Effector CD4-positive, alpha-beta T cell (primary cell): ENCODE results near the gene SIT1.

ENCODE experiments used
- DNase-seq: peaks from one replicate; pipeline ENCODE4 v3.0.0-alpha.2; 2020

The SIT1 gene

GRCh38 chr9:35682520-35683315, 32.0 kb upstream of the SIT1 start:
- no peak for DNase-seq

- no peak for DNase-seq
Observed at GRCh38 chr9:35682051-35682450, 31.3 kb upstream of the SIT1 start.

GRCh38 chr9:35681341-35682002, 30.7 kb upstream of the SIT1 start:
- no peak for DNase-seq

DNA sequence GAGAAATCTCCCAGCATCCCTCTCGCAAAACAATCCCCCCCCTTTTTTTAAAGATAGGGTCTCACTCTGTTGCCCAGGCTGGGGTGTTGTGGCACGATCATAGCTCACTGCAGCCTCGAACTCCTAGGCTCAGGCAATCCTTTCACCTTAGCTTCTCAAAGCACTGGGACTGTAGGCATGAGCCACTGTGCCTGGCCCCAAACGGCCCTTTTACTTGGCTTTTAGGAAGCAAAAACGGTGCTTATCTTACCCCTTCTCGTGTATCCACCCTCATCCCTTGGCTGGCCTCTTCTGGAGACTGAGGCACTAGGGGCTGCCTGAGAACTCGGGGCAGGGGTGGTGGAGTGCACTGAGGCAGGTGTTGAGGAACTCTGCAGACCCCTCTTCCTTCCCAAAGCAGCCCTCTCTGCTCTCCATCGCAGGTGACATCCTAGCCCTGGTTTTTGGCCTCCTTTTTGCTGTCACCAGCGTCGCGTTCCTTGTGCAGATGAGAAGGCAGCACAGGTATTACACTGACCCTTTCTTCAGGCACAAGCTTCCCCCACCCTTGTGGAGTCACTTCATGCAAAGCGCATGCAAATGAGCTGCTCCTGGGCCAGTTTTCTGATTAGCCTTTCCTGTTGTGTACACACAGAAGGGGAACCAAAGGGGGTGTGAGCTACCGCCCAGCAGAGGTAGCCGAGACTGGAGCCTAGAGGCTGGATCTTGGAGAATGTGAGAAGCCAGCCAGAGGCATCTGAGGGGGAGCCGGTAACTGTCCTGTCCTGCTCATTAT, 29.8 kb upstream of the SIT1 start:
- DNase-seq = no peak

DNA sequence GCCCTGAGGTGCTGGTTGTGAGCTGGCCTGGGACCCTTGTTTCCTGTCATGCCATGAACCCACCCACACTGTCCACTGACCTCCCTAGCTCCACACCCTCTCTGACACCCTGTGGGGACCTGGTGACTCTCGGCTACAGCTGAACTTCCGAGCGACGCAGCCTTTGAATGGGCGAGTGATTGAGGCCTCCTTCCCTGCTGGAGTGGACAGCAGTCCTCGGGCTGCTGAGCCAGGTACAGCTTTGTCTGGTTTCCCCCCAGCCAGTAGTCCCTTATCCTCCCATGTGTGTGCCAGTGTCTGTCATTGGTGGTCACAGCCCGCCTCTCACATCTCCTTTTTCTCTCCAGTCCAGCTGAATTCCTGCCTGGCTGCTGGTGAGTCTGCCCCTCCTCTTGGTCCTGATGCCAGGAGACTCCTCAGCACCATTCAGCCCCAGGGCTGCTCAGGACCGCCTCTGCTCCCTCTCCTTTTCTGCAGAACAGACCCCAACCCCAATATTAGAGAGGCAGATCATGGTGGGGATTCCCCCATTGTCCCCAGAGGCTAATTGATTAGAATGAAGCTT, 29.1 kb upstream of the SIT1 start:
- DNase-seq = no peak

- DNase-seq = no peak
Observed at GRCh38 chr9:35679091-35679490, 28.4 kb upstream of the SIT1 start.

DNA sequence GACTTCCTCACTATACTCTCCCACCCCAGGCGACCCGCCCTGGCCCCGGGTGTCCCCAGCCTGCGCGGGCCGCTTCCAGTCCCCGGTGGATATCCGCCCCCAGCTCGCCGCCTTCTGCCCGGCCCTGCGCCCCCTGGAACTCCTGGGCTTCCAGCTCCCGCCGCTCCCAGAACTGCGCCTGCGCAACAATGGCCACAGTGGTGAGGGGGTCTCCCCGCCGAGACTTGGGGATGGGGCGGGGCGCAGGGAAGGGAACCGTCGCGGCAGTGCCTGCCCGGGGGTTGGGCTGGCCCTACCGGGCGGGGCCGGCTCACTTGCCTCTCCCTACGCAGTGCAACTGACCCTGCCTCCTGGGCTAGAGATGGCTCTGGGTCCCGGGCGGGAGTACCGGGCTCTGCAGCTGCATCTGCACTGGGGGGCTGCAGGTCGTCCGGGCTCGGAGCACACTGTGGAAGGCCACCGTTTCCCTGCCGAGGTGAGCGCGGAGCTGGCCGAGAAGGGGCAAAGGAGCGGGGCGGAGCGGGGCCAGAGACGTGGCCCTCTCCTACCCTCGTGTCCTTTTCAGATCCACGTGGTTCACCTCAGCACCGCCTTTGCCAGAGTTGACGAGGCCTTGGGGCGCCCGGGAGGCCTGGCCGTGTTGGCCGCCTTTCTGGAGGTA, 25.1 kb upstream of the SIT1 start:
- DNase-seq = no peak

GRCh38 chr9:35675204-35675603, 24.5 kb upstream of the SIT1 start:
- DNase-seq = no peak

GRCh38 chr9:35674025-35674361, 23.3 kb upstream of the SIT1 start:
- DNase-seq = no peak

DNA sequence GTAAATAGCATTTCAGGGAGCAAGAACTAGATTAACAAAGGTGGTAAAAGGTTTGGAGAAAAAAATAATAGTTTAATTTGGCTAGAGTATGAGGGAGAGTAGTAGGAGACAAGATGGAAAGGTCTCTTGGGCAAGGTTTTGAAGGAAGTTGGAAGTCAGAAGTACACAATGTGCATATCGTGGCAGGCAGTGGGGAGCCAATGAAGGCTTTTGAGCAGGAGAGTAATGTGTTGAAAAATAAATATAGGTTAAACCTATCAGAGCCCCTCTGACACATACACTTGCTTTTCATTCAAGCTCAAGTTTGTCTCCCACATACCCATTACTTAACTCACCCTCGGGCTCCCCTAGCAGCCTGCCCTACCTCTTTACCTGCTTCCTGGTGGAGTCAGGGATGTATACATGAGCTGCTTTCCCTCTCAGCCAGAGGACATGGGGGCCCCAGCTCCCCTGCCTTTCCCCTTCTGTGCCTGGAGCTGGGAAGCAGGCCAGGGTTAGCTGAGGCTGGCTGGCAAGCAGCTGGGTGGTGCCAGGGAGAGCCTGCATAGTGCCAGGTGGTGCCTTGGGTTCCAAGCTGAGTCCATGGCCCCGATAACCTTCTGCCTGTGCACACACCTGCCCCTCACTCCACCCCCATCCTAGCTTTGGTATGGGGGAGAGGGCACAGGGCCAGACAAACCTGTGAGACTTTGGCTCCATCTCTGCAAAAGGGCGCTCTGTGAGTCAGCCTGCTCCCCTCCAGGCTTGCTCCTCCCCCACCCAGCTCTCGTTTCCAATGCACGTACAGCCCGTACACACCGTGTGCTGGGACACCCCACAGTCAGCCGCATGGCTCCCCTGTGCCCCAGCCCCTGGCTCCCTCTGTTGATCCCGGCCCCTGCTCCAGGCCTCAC, 22.6 kb upstream of the SIT1 start, which contains the start of gene CA9:
Gene CA9 (plus strand): TSS at position 797 of the 893 bp plus-strand sequence. CDS start 32 bp downstream, at position 829.
- no peak for DNase-seq

DNA sequence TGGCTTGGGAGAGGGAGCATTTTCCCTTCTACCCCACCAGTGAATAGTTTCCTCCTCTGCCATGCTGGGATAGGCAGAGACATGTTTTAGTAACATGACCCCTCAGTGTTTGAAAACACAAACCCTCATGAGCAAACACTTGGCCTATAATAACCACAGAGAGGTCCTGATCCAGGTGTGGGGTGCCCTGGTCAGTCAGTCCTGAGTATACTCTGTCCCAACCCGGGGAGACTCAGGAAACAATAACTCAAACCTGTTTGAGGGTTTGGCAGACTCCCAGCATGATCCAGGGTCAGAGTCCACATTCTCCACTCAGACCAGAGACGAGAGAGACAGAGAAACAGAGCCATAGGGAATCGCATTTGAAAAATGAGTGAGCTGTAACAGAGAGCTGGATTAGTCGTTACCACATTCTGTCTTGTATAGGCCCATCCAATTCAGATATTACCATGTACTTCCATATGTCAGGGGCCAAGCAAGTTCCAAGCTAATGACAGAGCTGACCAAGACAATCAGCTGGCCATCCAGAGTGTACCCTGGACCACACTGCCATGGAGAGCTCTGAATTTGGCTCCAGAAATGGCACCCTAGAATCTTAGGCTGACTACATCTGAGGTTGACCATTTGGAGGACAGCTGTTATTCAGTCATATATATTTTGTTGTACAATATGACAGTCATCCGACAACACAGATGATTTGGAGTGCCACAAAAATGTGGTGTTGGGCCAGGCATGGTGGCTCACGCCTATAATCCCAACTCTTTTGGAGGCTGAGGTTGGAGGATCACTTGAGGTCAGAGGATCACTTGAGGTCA, 18.8 kb upstream of the SIT1 start:
- DNase-seq = no peak

DNA sequence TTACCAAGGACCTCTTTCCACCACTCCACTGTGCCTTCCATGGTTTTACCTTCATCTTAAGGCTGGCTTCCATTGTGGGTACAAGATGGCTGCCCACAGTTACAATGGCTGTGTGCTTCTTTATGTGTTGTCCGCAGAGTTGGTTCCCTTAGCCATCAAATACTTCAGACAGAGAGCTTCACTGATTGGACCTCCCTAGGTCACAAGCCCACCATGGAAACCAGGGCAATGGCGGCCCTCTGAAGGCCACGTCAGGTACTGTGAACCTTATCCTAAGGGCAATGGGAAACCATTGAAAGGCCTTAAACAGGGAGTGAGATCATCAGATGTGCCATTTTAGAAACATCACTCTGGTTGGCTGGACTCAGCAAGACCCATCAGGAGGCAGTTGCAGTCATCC, 17.2 kb upstream of the SIT1 start:
- DNase-seq = no peak

DNA sequence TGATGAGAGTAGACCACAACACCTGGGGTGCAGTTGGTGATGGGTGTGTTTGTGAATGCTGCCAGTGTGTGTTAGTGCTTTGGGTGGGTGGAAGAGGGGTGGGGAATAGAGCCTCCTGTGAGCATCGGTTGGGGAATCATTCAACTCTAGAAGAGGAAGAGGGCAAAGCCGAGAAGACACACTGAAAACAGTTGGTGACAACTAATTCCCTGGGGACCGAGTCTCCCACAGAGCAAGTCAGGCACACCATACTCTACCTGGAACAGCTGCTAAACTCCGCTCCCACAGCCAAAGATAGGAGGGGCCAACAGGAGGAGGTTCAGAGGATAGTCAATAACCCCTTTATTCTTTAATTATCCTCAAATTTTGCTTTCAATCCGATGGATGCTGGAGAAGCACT, 15.8 kb upstream of the SIT1 start:
- DNase-seq = no peak

DNA sequence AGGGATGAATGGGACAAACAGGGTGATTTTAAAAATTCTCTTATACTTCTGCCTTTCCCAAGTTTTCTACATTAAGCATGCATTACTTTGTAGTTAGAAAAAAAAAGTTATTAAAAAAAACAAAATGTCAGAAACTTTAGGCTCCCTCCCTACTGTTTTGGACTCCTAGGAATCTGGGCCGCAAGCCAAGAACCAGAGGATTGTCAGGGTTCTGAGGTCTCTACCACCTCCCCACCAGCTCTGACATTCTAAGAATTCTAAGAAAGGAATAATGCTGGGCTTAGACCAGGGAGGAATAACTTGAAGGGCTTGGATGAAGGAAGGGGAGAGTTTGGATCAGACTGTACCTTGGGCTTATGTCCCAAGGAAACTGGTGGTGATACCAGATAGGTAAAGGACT, 15.3 kb upstream of the SIT1 start:
- DNase-seq = no peak

GRCh38 chr9:35665471-35665818, 14.7 kb upstream of the SIT1 start:
- DNase-seq = no peak

GRCh38 chr9:35664531-35665470, 14.1 kb upstream of the SIT1 start, which contains the start of gene ARHGEF39:
Gene ARHGEF39 (minus strand): TSS chr9:35665195. CDS start chr9:35665169, 26 bp downstream.
- peak; percentile 43 for DNase-seq

- no peak for DNase-seq
Observed at GRCh38 chr9:35662437-35662836, 11.7 kb upstream of the SIT1 start.

GRCh38 chr9:35661756-35662350, 11.1 kb upstream of the SIT1 start:
- peak; percentile 33 for DNase-seq

GRCh38 chr9:35660966-35661415, 10.3 kb upstream of the SIT1 start:
- DNase-seq = no peak
